NCI-H187 (cell line): ENCODE measurements around the gene SMIM24.
"Not testable (repeated sequence)": the region's sequence is repeated elsewhere in the genome, so short reads cannot be mapped to it uniquely, and the experiment has no call there.

Source experiments
- DNase-seq, 2 experiments: peaks; one replicate each; lab custom pipeline; 2025; lab: John Stamatoyannopoulos, UW

Gene SMIM24

GRCh38 chr19:3480383-3481091 lies at the start of gene SMIM24:
Gene SMIM24 (minus strand): TSS chr19:3480525. CDS start chr19:3480463, 62 bp downstream.
- no peak for DNase-seq

- not testable (repeated sequence) for DNase-seq
Observed at GRCh38 chr19:3529299-3529698, 49.0 kb upstream of the SMIM24 start.

- no peak for DNase-seq
Observed at GRCh38 chr19:3528539-3529211, 48.4 kb upstream of the SMIM24 start.

- no peak for DNase-seq
Observed at GRCh38 chr19:3528080-3528479, 47.8 kb upstream of the SMIM24 start.

- DNase-seq = no peak
Observed at GRCh38 chr19:3527238-3527910, 47.0 kb upstream of the SMIM24 start.

- DNase-seq = no peak
Observed at GRCh38 chr19:3526507-3527237, 46.3 kb upstream of the SMIM24 start.

- DNase-seq = no peak
Observed at GRCh38 chr19:3524904-3525451, 44.7 kb upstream of the SMIM24 start.

- no peak for DNase-seq
Observed at GRCh38 chr19:3524078-3524842, 43.9 kb upstream of the SMIM24 start.

- no peak for DNase-seq
Observed at GRCh38 chr19:3523361-3524077, 43.2 kb upstream of the SMIM24 start.

- DNase-seq = no peak
Observed at GRCh38 chr19:3522421-3523360, 42.4 kb upstream of the SMIM24 start.

GRCh38 chr19:3521104-3521445 lies 40.8 kb upstream of the SMIM24 start:
- DNase-seq = no peak

GRCh38 chr19:3520166-3521103 lies 40.1 kb upstream of the SMIM24 start:
- no peak for DNase-seq

GRCh38 chr19:3519126-3519525 lies 38.8 kb upstream of the SMIM24 start:
- DNase-seq = no peak

GRCh38 chr19:3518659-3519058 lies 38.3 kb upstream of the SMIM24 start:
- DNase-seq = no peak

GRCh38 chr19:3518255-3518654 lies 37.9 kb upstream of the SMIM24 start:
- no peak for DNase-seq

GRCh38 chr19:3517638-3518037 lies 37.3 kb upstream of the SMIM24 start:
- no peak for DNase-seq

- DNase-seq = no peak
Observed at GRCh38 chr19:3516675-3517207, 36.4 kb upstream of the SMIM24 start.

- DNase-seq = no peak
Observed at GRCh38 chr19:3515891-3516422, 35.6 kb upstream of the SMIM24 start.
